ENCODE results near the gene HHATL. TPM values are rescaled to one million over a fixed set of nuclear protein-coding genes. Genes with fewer than 3 reads are reported as not detected.

The HHATL gene
- total and polyA plus RNA-seq, 2 of the 8 experiments (the other 6 are each of a cell fraction or from before 2014, with no cell fraction given) = 0.18 TPM; not detected in 1

- DNase-seq (ENCODE audit: low read depth in 1 of 2, low spot score in 2 of 2) (no peak), FAIRE-seq (no peak)
- Histone ChIP-seq H2BK15ac (ENCODE audit: low read length) (no peak overlapping the region), H4K91ac (replicated peaks; ENCODE audit: insufficient read length, low read length) (no peak overlapping the region), H2AK5ac (ENCODE audit: low read depth, low read length) (no peak overlapping the region), H2BK5ac (ENCODE audit: low read depth, low read length) (no peak overlapping the region), H2BK20ac (ENCODE audit: low read length) (no peak overlapping the region), H3K4me2 (ENCODE audit: insufficient read depth in 1 of 2, low read depth in 2 of 2, low read length in 2 of 2) (no peak overlapping the region), H4K20me1 (replicated peaks in 1 of 2; ENCODE audit: control insufficient read depth in 1 of 2, insufficient read depth in 2 of 2, low read length in 2 of 2) (no peaks in the 10 kb centered on the region), H3K27ac (ENCODE audit: low read depth, low read length) (no peak overlapping the region), H4K8ac (ENCODE audit: extremely low read depth, insufficient read depth, low read length) (no peak overlapping the region), H3K4ac (replicated peaks; ENCODE audit: insufficient read length, low read depth, low read length) (no peak overlapping the region), H3K4me3 (ENCODE audit: extremely low read depth in 1 of 4, insufficient read depth in 2 of 4, low read depth in 3 of 4, low read length in 4 of 4) (no peak overlapping the region), H3K79me2 (ENCODE audit: control insufficient read depth in 1 of 2, insufficient read depth in 2 of 2, low read length in 2 of 2) (no peaks in the 10 kb centered on the region), H2BK120ac (replicated peaks; ENCODE audit: low read depth, low read length) (no peak overlapping the region), H3K9me3 (ENCODE audit: insufficient read depth in 2 of 2, low read depth in 1 of 2, low read length in 1 of 2) (no peaks in the 10 kb centered on the region), H4K5ac (ENCODE audit: insufficient read length, low read depth, low read length) (no peak overlapping the region), H3K4me1 (replicated peaks in 1 of 4; ENCODE audit: control insufficient read depth in 3 of 4, insufficient read depth in 4 of 4, low read length in 3 of 4) (no peaks in the 10 kb centered on the region; a peak in 1 of 7 replicates), H3K9ac (replicated peaks in 1 of 4; ENCODE audit: extremely low read depth in 1 of 4, low read depth in 3 of 4, low read length in 3 of 4) (no peak overlapping the region), H3K18ac (ENCODE audit: extremely low read depth, low read length) (no peak overlapping the region), H3K14ac (ENCODE audit: insufficient read length) (no peak overlapping the region), H2BK12ac (ENCODE audit: low read depth, low read length) (no peak overlapping the region), H3K23me2 (ENCODE audit: low read depth, low read length) (no peaks in the 10 kb centered on the region), H3K79me1 (ENCODE audit: low read depth, low read length) (no peaks in the 10 kb centered on the region), H3K56ac (replicated peaks; ENCODE audit: insufficient read length, low read depth, low read length) (no peak overlapping the region), H3K23ac (ENCODE audit: insufficient read length) (no peak overlapping the region), H2AFZ (ENCODE audit: low read length) (no peak overlapping the region), H3K36me3 (ENCODE audit: control insufficient read depth in 2 of 4, insufficient read depth in 4 of 4, low read length in 3 of 4) (no peaks in the 10 kb centered on the region), H3K27me3 (replicated peaks in 1 of 4; ENCODE audit: control insufficient read depth in 3 of 4, extremely low read depth in 1 of 4, insufficient read depth in 3 of 4, low read length in 3 of 4) (no peaks in the 10 kb centered on the region; a peak in 1 of 7 replicates)
- ChIA-PET CTCF (ENCODE audit: partially characterized antibody) (interaction anchor here (1.0 kb wide), 1 partner anchor 12 kb away, joined by 3 read pairs; no protein-coding TSS in a partner anchor), POLR2A (ENCODE audit: partially characterized antibody) (interaction anchor here (0.8 kb wide), 1 partner anchor 36 kb away, joined by 3 read pairs; no protein-coding TSS in a partner anchor)
- 93 to 100% methylated on average over 1 to 10 of the region's 10 CpGs for whole genome bisulfite sequencing, 2 experiments (ENCODE audit: extremely low coverage in 1 of 2, insufficient coverage in 1 of 2, insufficient read length in 1 of 2, insufficient replicate concordance in 2 of 2, low coverage in 1 of 2, low lambda C conversion rate in 2 of 2, missing lambda C conversion rate in 1 of 2)
- TF ChIP-seq PHF8 (conservative IDR thresholded peaks at IDR 0.05; ENCODE audit: low read depth, low read length) = no peak
- TF ChIP-seq SIN3A (conservative IDR thresholded peaks at IDR 0.05 in 1 of 2, IDR thresholded peaks at IDR 0.05 in 1 of 2; ENCODE audit: low read depth in 1 of 2, low read length in 2 of 2) = no peak
These were observed 21.1 kb downstream of the HHATL start for GRCh38 chr3:42681361-42682038.
